Activated B cell treated with CpG ODN at 0.5 μM for 24 hours (primary cell): ENCODE data around the gene TMEM89. TPM values are rescaled to one million over a fixed set of nuclear protein-coding genes. Genes with fewer than 3 reads are reported as not detected.

Experiments
- ATAC-seq: fragments of 200-7000 bp; cut with Tn5 transposase; one replicate; pipeline ENCODE4 v1.10.0; 2021; ENCODE audit warnings: low read depth, mild to moderate bottlenecking, moderate library complexity
- CTCF ChIA-PET: fragments of 350-600 bp; sonication (Branson Sonifier 250); formaldehyde crosslinking; loops from one replicate; lab custom pipeline; 2021; ENCODE audit warnings: antibody characterized with exemption; lab: Charles Lee
- POLR2A ChIA-PET: fragments of 350-600 bp; sonication (Branson Sonifier 250); formaldehyde crosslinking; loops from one replicate; lab custom pipeline; 2021; ENCODE audit warnings: antibody characterized with exemption; lab: Charles Lee
- DNase-seq: peaks from one replicate; pipeline ENCODE4 v3.0.0; 2022
- H3K27ac Mint-ChIP-seq: one replicate; pipeline ENCODE4 v1.8.0; 2020; ENCODE audit warnings: mixed read lengths
- H3K27me3 Mint-ChIP-seq: one replicate; pipeline ENCODE4 v1.8.0; 2021; ENCODE audit warnings: mixed read lengths
- H3K36me3 Mint-ChIP-seq: one replicate; pipeline ENCODE4 v1.8.0; 2021; ENCODE audit warnings: low read depth, mixed read lengths
- H3K4me1 Mint-ChIP-seq: one replicate; pipeline ENCODE4 v1.8.0; 2021; ENCODE audit warnings: mixed read lengths
- H3K4me3 Mint-ChIP-seq: one replicate; pipeline ENCODE4 v1.8.0; 2020; ENCODE audit warnings: mild to moderate bottlenecking, mixed read lengths
- H3K9me3 Mint-ChIP-seq: one replicate; pipeline ENCODE4 v1.8.0; 2020; ENCODE audit warnings: mixed read lengths
- intact Hi-C: fragments of 100-400 bp; cut with micrococcal nuclease; formaldehyde crosslinking; loops from one replicate; pipeline ENCODE4 v1.15.1; 2024
- total RNA-seq: library from RNA; stranded (reverse); gene quantifications from 2 replicates; pipeline ENCODE4 v1.2.3, GENCODE V29; 2022
- TF ChIP-seq, protein P1 (sequence below): fragments of 200-600 bp; IDR thresholded peaks from one replicate; pipeline ENCODE4 v1.8.0; 2022; ENCODE audit warnings: antibody characterized with exemption, mild to moderate bottlenecking

Gene TMEM89
- total RNA-seq, 1 donor from 2014 or later = not detected

DNA sequence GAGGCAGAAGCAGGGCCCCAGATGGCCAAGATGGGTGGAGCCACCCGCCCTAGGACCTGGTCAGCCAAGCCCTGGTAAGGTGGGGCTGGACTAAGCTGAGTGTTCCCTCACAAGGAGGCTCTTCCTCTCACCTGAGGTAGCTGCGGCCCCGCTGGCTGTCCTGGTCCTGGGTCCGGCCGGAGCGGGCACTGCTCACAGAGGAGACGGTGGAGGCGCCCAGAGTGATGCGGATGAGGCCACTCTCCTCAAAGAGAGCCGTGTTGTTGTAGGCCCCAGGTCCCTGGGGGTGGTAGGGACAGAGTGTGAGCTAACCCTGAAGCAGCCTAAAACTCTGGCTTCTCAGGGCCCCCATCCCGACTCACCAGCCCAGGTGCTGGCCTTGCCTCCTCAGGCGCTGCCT is 21.0 kb upstream of the TMEM89 start:
- DNase-seq = no peak
- TF ChIP-seq, protein P1, sequence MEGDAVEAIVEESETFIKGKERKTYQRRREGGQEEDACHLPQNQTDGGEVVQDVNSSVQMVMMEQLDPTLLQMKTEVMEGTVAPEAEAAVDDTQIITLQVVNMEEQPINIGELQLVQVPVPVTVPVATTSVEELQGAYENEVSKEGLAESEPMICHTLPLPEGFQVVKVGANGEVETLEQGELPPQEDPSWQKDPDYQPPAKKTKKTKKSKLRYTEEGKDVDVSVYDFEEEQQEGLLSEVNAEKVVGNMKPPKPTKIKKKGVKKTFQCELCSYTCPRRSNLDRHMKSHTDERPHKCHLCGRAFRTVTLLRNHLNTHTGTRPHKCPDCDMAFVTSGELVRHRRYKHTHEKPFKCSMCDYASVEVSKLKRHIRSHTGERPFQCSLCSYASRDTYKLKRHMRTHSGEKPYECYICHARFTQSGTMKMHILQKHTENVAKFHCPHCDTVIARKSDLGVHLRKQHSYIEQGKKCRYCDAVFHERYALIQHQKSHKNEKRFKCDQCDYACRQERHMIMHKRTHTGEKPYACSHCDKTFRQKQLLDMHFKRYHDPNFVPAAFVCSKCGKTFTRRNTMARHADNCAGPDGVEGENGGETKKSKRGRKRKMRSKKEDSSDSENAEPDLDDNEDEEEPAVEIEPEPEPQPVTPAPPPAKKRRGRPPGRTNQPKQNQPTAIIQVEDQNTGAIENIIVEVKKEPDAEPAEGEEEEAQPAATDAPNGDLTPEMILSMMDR = no peak
- ATAC-seq = no peak
- CTCF ChIA-PET = no interaction called here
- Mint-ChIP-seq H3K9me3 (no peaks in the 10 kb centered on the region), H3K4me1 (no peaks in the 10 kb centered on the region), H3K27ac (no peak overlapping the region), H3K4me3 (no peak overlapping the region), H3K27me3 (no peaks in the 10 kb centered on the region), H3K36me3 (no peaks in the 10 kb centered on the region)
- intact Hi-C loops = no loop called here
- POLR2A ChIA-PET = no interaction called here

DNA sequence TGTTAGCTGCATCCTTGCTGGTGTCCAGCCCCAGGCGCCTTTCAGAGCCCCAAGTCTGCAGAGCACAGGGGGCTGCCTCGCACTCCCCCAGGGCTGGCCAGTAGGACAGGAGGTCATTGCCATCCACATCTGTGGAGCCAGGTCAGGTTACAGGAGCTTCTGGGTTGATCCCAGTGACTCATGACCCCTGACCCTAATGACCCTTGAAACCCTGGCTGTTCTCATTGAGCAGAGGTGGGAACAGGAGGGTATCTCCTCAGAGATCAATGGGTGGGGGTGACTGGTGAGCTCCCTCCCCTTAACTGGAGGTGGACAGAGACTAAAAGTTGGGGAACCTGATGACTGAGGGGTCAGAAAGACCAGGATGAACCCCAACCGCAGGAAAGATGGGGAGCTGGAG is 19.8 kb upstream of the TMEM89 start:
- ChIA-PET CTCF (no interaction called here), POLR2A (no interaction called here)
- no peaks in the 10 kb centered on the region for H3K27me3 Mint-ChIP-seq
- no peaks in the 10 kb centered on the region for H3K36me3 Mint-ChIP-seq
- ATAC-seq (no peak), DNase-seq (no peak)
- no peak overlapping the region for H3K27ac Mint-ChIP-seq
- H3K9me3 Mint-ChIP-seq = no peaks in the 10 kb centered on the region
- intact Hi-C loops = no loop called here
- no peaks in the 10 kb centered on the region for H3K4me1 Mint-ChIP-seq
- TF ChIP-seq, protein P1 = no peak
- no peak overlapping the region for H3K4me3 Mint-ChIP-seq

DNA sequence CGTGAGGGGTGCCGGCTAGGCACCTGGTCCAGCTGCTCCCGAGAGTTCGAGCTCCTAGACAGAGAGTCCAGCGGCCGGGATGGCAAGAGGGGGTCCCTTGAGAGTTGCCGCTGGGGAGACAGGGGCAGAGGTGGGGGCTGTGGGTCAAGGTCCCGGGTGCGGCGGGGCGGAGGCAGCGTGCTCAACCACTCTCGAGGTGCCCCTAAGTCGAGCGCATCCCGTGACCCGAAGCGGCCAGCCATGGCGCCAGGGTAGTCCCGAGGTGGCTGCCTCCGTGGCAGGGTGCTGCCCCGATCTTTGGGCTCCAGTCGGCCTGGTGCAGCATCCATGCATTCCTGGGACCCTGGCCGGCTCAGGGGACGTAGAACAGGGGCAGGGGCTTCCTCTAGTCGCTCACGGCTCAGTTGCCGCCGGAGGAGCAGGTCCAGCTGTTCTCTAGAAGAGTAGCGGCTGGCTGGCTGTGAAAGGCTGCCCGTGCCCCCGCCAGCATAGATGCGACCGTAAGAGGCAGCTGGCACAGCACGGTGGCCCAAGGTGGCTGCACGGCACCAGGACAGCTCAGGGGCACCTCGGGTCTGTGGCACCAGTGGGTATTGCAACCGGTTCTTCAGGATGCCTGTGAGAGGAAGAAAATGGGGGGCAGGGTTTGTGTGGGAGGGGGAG is 18.5 kb upstream of the TMEM89 start:
- Mint-ChIP-seq H3K4me3 (no peak overlapping the region), H3K9me3 (no peaks in the 10 kb centered on the region), H3K27ac (no peak overlapping the region), H3K27me3 (no peaks in the 10 kb centered on the region), H3K4me1 (peaks cover 8% of the 10 kb centered on the region), H3K36me3 (no peaks in the 10 kb centered on the region)
- intact Hi-C loops = loop anchor here (5.0 kb wide), 1 partner anchor 452 kb away; the partner anchor contains the start of gene QRICH1
- POLR2A ChIA-PET = no interaction called here
- CTCF ChIA-PET = no interaction called here
- no peak for ATAC-seq
- TF ChIP-seq, protein P1 = no peak
- no peak for DNase-seq

DNA sequence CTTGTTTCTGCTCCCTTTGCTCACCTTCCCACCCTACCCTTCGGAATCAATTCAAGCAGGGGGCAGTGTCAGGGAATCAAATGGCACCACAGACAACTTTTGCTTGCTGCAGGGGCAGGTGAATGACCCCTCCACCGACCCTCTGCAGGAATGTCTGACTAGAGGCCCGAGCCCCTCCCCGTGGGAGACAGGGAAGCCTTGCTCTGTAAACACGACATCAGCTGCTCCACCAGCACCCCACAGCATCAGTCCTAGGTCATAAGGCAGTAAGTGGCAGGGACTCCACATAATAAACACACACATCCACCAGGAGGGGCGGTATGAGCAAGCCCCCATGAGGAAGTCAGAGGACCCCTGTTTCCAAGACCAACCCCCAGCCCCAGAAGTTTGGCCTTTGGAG is 15.7 kb upstream of the TMEM89 start:
- peaks cover 15% of the 10 kb centered on the region for H3K4me1 Mint-ChIP-seq
- H3K27ac Mint-ChIP-seq = no peak overlapping the region
- ATAC-seq (no peak), DNase-seq (no peak)
- no peaks in the 10 kb centered on the region for H3K27me3 Mint-ChIP-seq
- ChIA-PET CTCF (no interaction called here), POLR2A (no interaction called here)
- peaks cover 2% of the 10 kb centered on the region for H3K36me3 Mint-ChIP-seq
- H3K4me3 Mint-ChIP-seq = no peak overlapping the region
- TF ChIP-seq, protein P1 = no peak
- H3K9me3 Mint-ChIP-seq = no peaks in the 10 kb centered on the region
- intact Hi-C loops = loop anchor here (5.0 kb wide), 1 partner anchor 455 kb away; the partner anchor contains the start of gene QRICH1

DNA sequence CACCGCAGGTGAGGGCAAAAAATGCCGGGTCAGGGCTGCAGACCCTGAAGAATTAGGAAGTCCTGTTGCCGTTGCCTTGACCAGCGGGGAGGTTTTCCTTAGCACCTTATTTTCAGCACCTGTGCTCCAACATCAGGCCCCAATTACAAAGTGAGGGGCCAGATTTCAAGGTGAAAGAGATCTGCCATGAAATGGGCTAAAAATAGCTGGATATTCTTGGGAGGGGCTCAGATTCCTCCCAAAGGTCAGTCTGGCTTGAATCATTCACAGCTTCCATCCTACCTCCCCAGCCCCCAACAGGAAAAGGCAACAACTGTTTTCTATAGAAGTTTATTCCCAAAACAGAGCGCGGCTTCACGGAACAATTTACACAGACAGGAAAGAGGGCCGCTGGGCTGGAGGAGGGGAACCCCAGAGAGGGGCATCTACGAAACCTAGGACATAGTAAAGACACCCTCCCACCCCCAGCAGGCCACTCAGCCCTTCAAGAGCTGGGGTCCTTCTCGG is 14.6 kb upstream of the TMEM89 start:
- Mint-ChIP-seq H3K9me3 (no peaks in the 10 kb centered on the region), H3K27me3 (no peaks in the 10 kb centered on the region), H3K4me3 (peak overlapping the region; percentile 89), H3K27ac (no peak overlapping the region), H3K36me3 (peaks cover 2% of the 10 kb centered on the region), H3K4me1 (peaks cover 15% of the 10 kb centered on the region)
- DNase-seq (no peak), ATAC-seq (no peak)
- intact Hi-C loops = loop anchor here (5.0 kb wide), 1 partner anchor 456 kb away; the partner anchor contains the start of gene QRICH1
- ChIA-PET CTCF (interaction anchor here (0.7 to 1.9 kb wide), 2 partner anchors 27 to 235 kb away, joined by 3 to 7 read pairs; partner anchors contain the start of gene CELSR3), POLR2A (interaction anchor here (0.5 to 2.2 kb wide), 6 partner anchors 21 to 1341 kb away, joined by 3 to 12 read pairs (median 4); partner anchors contain the start of gene UQCRC1)
- TF ChIP-seq, protein P1 = no peak
